ENCODE data around the gene HYAL3. TPM values are rescaled to one million over a fixed set of nuclear protein-coding genes. Genes with fewer than 3 reads are reported as not detected.

The HYAL3 gene
- total and polyA plus RNA-seq, 2 of the 13 experiments (the other 11 are each of a cell fraction or from before 2014, with no cell fraction given): 5.5 to 10.4 TPM

DNA sequence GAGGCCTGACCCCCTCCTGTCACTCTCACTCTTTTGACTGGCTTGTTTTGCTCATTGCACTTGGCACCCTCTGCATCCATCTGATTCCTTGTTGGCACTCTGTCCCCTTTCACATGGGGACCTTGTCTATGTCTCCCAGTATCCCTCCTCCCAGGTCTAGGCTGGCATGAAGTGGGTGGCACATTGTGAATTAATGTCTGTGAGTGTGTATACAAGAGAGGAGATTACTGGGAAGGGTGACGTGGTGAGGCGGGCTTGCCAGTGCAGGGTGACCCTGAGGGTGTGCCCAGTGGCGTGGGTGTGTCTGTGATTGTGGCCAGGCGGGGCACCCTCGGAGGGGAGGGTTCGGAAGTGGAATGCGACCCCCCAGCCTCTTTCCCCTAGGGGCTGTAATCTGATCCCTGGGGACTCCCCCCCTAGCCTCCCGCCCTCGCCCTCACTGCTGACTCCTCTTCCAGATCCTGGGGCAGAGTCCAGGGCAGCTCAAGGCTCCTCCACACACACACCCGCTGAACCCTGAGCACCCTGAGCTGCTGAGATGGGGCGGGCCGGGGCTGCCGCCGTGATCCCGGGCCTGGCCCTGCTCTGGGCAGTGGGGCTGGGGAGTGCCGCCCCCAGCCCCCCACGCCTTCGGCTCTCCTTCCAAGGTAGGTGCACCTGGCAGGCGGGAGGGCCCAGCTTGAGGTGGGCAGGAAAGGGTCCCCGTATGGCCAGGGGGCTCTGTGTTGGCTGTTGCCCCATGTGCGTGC lies 30.3 kb downstream of the HYAL3 start, which contains the start of gene SEMA3B (continued):
- TF ChIP-seq ZSCAN29 (CRISPR knock-in tag; conservative IDR thresholded peaks at IDR 0.05) (no peak), NFYC (CRISPR knock-in tag; IDR thresholded peaks at IDR 0.05) (no peak), PHB2 (IDR thresholded peaks at IDR 0.05; ENCODE audit: partially characterized antibody) (no peak), ZNF549 (CRISPR knock-in tag; IDR thresholded peaks at IDR 0.05) (no peak), ZNF136 (CRISPR knock-in tag; IDR thresholded peaks at IDR 0.05; ENCODE audit: low read depth) (no peak), ZFYVE20 (CRISPR knock-in tag; IDR thresholded peaks at IDR 0.05; ENCODE audit: borderline replicate concordance, low read depth) (no peak), RORA (CRISPR knock-in tag; IDR thresholded peaks at IDR 0.05) (no peak), ZNF510 (CRISPR knock-in tag; IDR thresholded peaks at IDR 0.05; ENCODE audit: low read depth) (no peak), KLF12 (CRISPR knock-in tag; IDR thresholded peaks at IDR 0.05; ENCODE audit: borderline replicate concordance) (no peak), ZNF589 (CRISPR knock-in tag; conservative IDR thresholded peaks at IDR 0.05) (no peak), RFX5 (IDR thresholded peaks at IDR 0.05; ENCODE audit: low read depth, low read length) (no peak), FOSL2 (CRISPR knock-in tag; IDR thresholded peaks at IDR 0.05) (no peak), CEBPG (CRISPR knock-in tag; IDR thresholded peaks at IDR 0.05) (no peak), RAD21 (CRISPR knock-in tag; IDR thresholded peaks at IDR 0.05) (0 out of 2 replicates have a peak, but pooled peaks have one; percentile 12), ARNT2 (CRISPR knock-in tag; IDR thresholded peaks at IDR 0.05; ENCODE audit: low read depth) (0 out of 2 replicates have a peak, but pooled peaks have one; percentile 40), NONO (IDR thresholded peaks at IDR 0.05) (no peak), NONO (CRISPR knock-in tag; conservative IDR thresholded peaks at IDR 0.05) (no peak), NFE2L2 (IDR thresholded peaks at IDR 0.05; ENCODE audit: low read length) (no peak)
- TF ChIP-seq, protein P1, sequence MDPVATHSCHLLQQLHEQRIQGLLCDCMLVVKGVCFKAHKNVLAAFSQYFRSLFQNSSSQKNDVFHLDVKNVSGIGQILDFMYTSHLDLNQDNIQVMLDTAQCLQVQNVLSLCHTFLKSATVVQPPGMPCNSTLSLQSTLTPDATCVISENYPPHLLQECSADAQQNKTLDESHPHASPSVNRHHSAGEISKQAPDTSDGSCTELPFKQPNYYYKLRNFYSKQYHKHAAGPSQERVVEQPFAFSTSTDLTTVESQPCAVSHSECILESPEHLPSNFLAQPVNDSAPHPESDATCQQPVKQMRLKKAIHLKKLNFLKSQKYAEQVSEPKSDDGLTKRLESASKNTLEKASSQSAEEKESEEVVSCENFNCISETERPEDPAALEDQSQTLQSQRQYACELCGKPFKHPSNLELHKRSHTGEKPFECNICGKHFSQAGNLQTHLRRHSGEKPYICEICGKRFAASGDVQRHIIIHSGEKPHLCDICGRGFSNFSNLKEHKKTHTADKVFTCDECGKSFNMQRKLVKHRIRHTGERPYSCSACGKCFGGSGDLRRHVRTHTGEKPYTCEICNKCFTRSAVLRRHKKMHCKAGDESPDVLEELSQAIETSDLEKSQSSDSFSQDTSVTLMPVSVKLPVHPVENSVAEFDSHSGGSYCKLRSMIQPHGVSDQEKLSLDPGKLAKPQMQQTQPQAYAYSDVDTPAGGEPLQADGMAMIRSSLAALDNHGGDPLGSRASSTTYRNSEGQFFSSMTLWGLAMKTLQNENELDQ (CRISPR knock-in tag; IDR thresholded peaks at IDR 0.05; ENCODE audit: borderline replicate concordance): no peak
- TF ChIP-seq, protein P2, sequence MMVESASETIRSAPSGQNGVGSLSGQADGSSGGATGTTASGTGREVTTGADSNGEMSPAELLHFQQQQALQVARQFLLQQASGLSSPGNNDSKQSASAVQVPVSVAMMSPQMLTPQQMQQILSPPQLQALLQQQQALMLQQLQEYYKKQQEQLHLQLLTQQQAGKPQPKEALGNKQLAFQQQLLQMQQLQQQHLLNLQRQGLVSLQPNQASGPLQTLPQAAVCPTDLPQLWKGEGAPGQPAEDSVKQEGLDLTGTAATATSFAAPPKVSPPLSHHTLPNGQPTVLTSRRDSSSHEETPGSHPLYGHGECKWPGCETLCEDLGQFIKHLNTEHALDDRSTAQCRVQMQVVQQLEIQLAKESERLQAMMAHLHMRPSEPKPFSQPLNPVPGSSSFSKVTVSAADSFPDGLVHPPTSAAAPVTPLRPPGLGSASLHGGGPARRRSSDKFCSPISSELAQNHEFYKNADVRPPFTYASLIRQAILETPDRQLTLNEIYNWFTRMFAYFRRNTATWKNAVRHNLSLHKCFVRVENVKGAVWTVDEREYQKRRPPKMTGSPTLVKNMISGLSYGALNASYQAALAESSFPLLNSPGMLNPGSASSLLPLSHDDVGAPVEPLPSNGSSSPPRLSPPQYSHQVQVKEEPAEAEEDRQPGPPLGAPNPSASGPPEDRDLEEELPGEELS (CRISPR knock-in tag; IDR thresholded peaks at IDR 0.05): peak; percentile 23
- TF ChIP-seq, protein P3, sequence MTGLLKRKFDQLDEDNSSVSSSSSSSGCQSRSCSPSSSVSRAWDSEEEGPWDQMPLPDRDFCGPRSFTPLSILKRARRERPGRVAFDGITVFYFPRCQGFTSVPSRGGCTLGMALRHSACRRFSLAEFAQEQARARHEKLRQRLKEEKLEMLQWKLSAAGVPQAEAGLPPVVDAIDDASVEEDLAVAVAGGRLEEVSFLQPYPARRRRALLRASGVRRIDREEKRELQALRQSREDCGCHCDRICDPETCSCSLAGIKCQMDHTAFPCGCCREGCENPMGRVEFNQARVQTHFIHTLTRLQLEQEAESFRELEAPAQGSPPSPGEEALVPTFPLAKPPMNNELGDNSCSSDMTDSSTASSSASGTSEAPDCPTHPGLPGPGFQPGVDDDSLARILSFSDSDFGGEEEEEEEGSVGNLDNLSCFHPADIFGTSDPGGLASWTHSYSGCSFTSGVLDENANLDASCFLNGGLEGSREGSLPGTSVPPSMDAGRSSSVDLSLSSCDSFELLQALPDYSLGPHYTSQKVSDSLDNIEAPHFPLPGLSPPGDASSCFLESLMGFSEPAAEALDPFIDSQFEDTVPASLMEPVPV (CRISPR knock-in tag; IDR thresholded peaks at IDR 0.05): peak; percentile 55; the same call in 1 of the 2 replicates
- TF ChIP-seq, protein P4, sequence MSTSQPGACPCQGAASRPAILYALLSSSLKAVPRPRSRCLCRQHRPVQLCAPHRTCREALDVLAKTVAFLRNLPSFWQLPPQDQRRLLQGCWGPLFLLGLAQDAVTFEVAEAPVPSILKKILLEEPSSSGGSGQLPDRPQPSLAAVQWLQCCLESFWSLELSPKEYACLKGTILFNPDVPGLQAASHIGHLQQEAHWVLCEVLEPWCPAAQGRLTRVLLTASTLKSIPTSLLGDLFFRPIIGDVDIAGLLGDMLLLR (CRISPR knock-in tag; IDR thresholded peaks at IDR 0.05): peak; percentile 59; the same call in 1 of the 2 replicates
- TF ChIP-seq, protein P5, sequence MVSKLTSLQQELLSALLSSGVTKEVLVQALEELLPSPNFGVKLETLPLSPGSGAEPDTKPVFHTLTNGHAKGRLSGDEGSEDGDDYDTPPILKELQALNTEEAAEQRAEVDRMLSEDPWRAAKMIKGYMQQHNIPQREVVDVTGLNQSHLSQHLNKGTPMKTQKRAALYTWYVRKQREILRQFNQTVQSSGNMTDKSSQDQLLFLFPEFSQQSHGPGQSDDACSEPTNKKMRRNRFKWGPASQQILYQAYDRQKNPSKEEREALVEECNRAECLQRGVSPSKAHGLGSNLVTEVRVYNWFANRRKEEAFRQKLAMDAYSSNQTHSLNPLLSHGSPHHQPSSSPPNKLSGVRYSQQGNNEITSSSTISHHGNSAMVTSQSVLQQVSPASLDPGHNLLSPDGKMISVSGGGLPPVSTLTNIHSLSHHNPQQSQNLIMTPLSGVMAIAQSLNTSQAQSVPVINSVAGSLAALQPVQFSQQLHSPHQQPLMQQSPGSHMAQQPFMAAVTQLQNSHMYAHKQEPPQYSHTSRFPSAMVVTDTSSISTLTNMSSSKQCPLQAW (CRISPR knock-in tag; IDR thresholded peaks at IDR 0.05): peak; percentile 66; the same call in 1 of the 2 replicates
